NOMO-1 (cell line): ENCODE measurements around the gene SMIM24.
"Not testable (repeated sequence)": the region's sequence is repeated elsewhere in the genome, so short reads cannot be mapped to it uniquely, and the experiment has no call there.

ENCODE experiments used
- DNase-seq, 2 experiments: peaks; one replicate each; lab custom pipeline; 2025; ENCODE audit not compliant: unreplicated experiment in 2 of 2; lab: John Stamatoyannopoulos, UW

The SMIM24 gene

GRCh38 chr19:3440082-3440481, 40.2 kb downstream of the SMIM24 start:
- DNase-seq, result no peak

- DNase-seq, result peak; percentile 87 to 95
Observed at GRCh38 chr19:3434630-3435553, 45.4 kb downstream of the SMIM24 start.

- no peak for DNase-seq
Observed at GRCh38 chr19:3433805-3434540, 46.4 kb downstream of the SMIM24 start.

- no peak for DNase-seq
Observed at GRCh38 chr19:3433313-3433712, 47.0 kb downstream of the SMIM24 start.

GRCh38 chr19:3431760-3432397, 48.4 kb downstream of the SMIM24 start:
- no peak for DNase-seq

GRCh38 chr19:3430366-3430680, 50.0 kb downstream of the SMIM24 start:
- DNase-seq, result not testable (repeated sequence)

GRCh38 chr19:3426433-3426832, 53.9 kb downstream of the SMIM24 start:
- DNase-seq, result no peak
